OCI-LY7 (cell line): ENCODE measurements around the gene NPR1. TPM values are rescaled to one million over a fixed set of nuclear protein-coding genes. Genes with fewer than 3 reads are reported as not detected.

Experiments used
- Bru-seq: library from RNA; stranded (reverse); fragments of 400-500 nt; gene quantifications from one replicate; lab custom pipeline; 2021; lab: Mats Ljungman, UMichigan
- BruChase-seq, 2 experiments: library from RNA; stranded (reverse); fragments of 400-500 nt; gene quantifications; one replicate each; lab custom pipeline; 2021; lab: Mats Ljungman, UMichigan
- BruUV-seq: library from RNA; stranded (reverse); fragments of 400-500 nt; replicated peaks from 2 replicates; lab custom pipeline; 2021; lab: Mats Ljungman, UMichigan
- CTCF ChIA-PET: fragments of 300-600 bp; sonication (Branson Sonifier 250); formaldehyde crosslinking; loops from one replicate; lab custom pipeline; 2022; ENCODE audit warnings: antibody characterized with exemption; ENCODE audit not compliant: unreplicated experiment; lab: Charles Lee
- POLR2A ChIA-PET: fragments of 300-600 bp; sonication (Branson Sonifier 250); formaldehyde crosslinking; loops from one replicate; lab custom pipeline; 2022; ENCODE audit warnings: antibody characterized with exemption; lab: Charles Lee
- DNase-seq: peaks from one replicate; pipeline ENCODE4 v3.0.0-alpha.2; 2015; ENCODE audit warnings: low spot score
- H2AFZ ChIP-seq: fragments of 200-600 bp; sonication (generic), shearing (Covaris generic); 2 replicates; pipeline ENCODE4 v1.6.1; 2014; ENCODE audit warnings: mild to moderate bottlenecking, antibody characterized with exemption, low read length, moderate library complexity
- H3K27ac ChIP-seq: fragments of 200-600 bp; sonication (generic); 2 replicates; pipeline ENCODE4 v1.5.1; 2014; ENCODE audit warnings: mixed run types, low read depth, mild to moderate bottlenecking, moderate library complexity, low read length, inconsistent platforms; ENCODE audit not compliant: poor library complexity, severe bottlenecking
- H3K36me3 ChIP-seq: fragments of 200-600 bp; sonication (generic); 2 replicates; pipeline ENCODE4 v1.6.1; 2014; ENCODE audit warnings: mild to moderate bottlenecking, antibody characterized with exemption, low read length, moderate library complexity, mixed read lengths; ENCODE audit not compliant: insufficient read depth
- H3K4me1 ChIP-seq: fragments of 200-600 bp; sonication (generic); 2 replicates; pipeline ENCODE4 v1.5.1; 2014; ENCODE audit warnings: mild to moderate bottlenecking, low read length; ENCODE audit not compliant: insufficient read depth, poor library complexity, severe bottlenecking
- H3K4me2 ChIP-seq: fragments of 200-600 bp; sonication (generic); 2 replicates; pipeline ENCODE4 v1.6.1; 2014; ENCODE audit warnings: mild to moderate bottlenecking, low read length
- H3K4me3 ChIP-seq: fragments of 200-600 bp; sonication (generic); 2 replicates; pipeline ENCODE4 v1.5.1; 2014; ENCODE audit warnings: mild to moderate bottlenecking, low read depth, low read length; ENCODE audit not compliant: poor library complexity, severe bottlenecking
- H3K79me2 ChIP-seq: fragments of 200-600 bp; sonication (generic); 2 replicates; pipeline ENCODE4 v1.6.1; 2016; ENCODE audit warnings: low read depth, mild to moderate bottlenecking, low read length, moderate library complexity, mixed read lengths; ENCODE audit not compliant: insufficient read depth
- H3K9me2 ChIP-seq: fragments of 200-600 bp; sonication (generic); 2 replicates; pipeline ENCODE4 v1.6.1; 2016; ENCODE audit warnings: mild to moderate bottlenecking, low read length, mixed read lengths; ENCODE audit not compliant: insufficient read depth
- H3K9me3 ChIP-seq: fragments of 200-600 bp; sonication (generic); 2 replicates; pipeline ENCODE4 v1.6.1; 2014; ENCODE audit warnings: mild to moderate bottlenecking, mixed run types, low read length, mixed read lengths
- H4K20me1 ChIP-seq: fragments of 200-600 bp; sonication (generic); 2 replicates; pipeline ENCODE4 v1.6.1; 2014; ENCODE audit warnings: mild to moderate bottlenecking, antibody characterized with exemption, low read length, moderate library complexity, mixed read lengths; ENCODE audit not compliant: insufficient read depth
- CTCF ChIP-seq: fragments of 200-600 bp; sonication (generic); conservative IDR thresholded peaks from 2 replicates; pipeline ENCODE4 v1.5.1; 2014; ENCODE audit warnings: mild to moderate bottlenecking, antibody characterized with exemption, low read length, moderate library complexity, mixed read lengths
- EZH2phosphoT487 ChIP-seq: fragments of 200-600 bp; sonication (generic); IDR thresholded peaks from 2 replicates; pipeline ENCODE4 v1.6.1; 2018; ENCODE audit warnings: low read depth, borderline replicate concordance, mild to moderate bottlenecking, mixed run types, antibody characterized with exemption, low read length, moderate library complexity, mixed read lengths
- intact Hi-C: fragments of 100-400 bp; cut with micrococcal nuclease; formaldehyde crosslinking; loops from one replicate; pipeline ENCODE4 v1.10.0; 2022; ENCODE audit not compliant: unreplicated experiment
- long read RNA-seq: library from polyadenylated mRNA; stranded (forward); transcript quantifications from one replicate; pipeline ENCODE4 v2.0.0, GENCODE V29; 2022
- total RNA-seq, 2 experiments: library from RNA; depleted of rRNA in 1 of 2; stranded (reverse); fragments of >200 nt in 1 of 2; shearing (Covaris generic) in 1 of 2; gene quantifications; 2 replicates each; pipeline ENCODE4 v1.2.3, GENCODE V29; 2014 to 2022

NPR1 gene
- total RNA-seq (2014; rRNA removed; shearing (Covaris generic)), result 0.03 TPM in 1 of 2 replicates, not detected in the other
- total RNA-seq (2022), result not detected in 2 replicates
- Bru-seq, nascent RNA, result not detected
- BruChase-seq, experiment 1, labeled RNA remaining after a 6-hour chase, result percentile 8 among the genes with signal in this experiment
- not detected for BruChase-seq, experiment 2, labeled RNA remaining after a 2-hour chase
- long read RNA-seq, result 0 reads

DNA sequence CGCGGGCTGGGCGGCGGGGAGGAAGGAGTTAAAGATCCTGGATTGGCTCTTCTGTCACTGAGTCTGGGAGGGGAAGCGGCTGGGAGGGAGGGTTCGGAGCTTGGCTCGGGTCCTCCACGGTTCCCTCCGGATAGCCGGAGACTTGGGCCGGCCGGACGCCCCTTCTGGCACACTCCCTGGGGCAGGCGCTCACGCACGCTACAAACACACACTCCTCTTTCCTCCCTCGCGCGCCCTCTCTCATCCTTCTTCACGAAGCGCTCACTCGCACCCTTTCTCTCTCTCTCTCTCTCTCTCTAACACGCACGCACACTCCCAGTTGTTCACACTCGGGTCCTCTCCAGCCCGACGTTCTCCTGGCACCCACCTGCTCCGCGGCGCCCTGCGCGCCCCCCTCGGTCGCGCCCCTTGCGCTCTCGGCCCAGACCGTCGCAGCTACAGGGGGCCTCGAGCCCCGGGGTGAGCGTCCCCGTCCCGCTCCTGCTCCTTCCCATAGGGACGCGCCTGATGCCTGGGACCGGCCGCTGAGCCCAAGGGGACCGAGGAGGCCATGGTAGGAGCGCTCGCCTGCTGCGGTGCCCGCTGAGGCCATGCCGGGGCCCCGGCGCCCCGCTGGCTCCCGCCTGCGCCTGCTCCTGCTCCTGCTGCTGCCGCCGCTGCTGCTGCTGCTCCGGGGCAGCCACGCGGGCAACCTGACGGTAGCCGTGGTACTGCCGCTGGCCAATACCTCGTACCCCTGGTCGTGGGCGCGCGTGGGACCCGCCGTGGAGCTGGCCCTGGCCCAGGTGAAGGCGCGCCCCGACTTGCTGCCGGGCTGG is at the start of gene NPR1:
TSS of gene NPR1 (plus strand) at position 170 of the 818 bp plus-strand sequence. CDS start at position 591, 421 bp downstream.
- Histone ChIP-seq H3K79me2 (no peaks in the 10 kb centered on the region), H2AFZ (peak within 1 kb of the TSS; percentile 29; the same call in 1 of the 2 replicates), H3K9me2 (no peaks in the 10 kb centered on the region), H3K36me3 (no peaks in the 10 kb centered on the region), H4K20me1 (no peaks in the 10 kb centered on the region), H3K4me2 (peak within 1 kb of the TSS; percentile 38), H3K4me1 (no peaks in the 10 kb centered on the region), H3K27ac (no peak within 1 kb of the TSS), H3K9me3 (no peaks in the 10 kb centered on the region), H3K4me3 (no peak within 1 kb of the TSS)
- BruUV-seq, result no TSS peak
- CTCF ChIA-PET, result interaction anchor here (0.6 to 0.7 kb wide), 2 partner anchors 63 to 299 kb away, joined by 3 to 5 read pairs; no protein-coding TSS in a partner anchor
- DNase-seq, result no peak
- POLR2A ChIA-PET, result no interaction called here
- TF ChIP-seq EZH2phosphoT487 (no peak), CTCF (no peak)
- intact Hi-C loops, result loop anchor here (10.0 kb wide), 1 partner anchor 164 kb away; no protein-coding TSS in a partner anchor

DNA sequence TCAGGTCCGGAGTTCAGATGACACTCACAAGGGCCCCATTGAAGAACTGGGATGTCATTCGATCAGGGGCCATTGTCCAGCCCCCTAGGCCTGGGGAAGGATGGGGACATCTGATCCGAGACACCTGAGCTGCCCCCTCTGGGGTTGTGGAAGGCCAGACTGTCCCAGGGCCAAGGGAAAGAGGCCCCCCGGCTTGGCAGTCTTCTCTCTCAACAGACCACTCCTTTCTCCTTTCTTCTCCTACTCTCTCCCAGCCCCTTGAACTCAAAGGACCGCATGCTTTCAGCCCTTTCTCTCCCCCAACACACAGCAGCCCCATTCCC is 49.2 kb upstream of the NPR1 start:
- Histone ChIP-seq H2AFZ (no peak overlapping the region), H3K27ac (no peak overlapping the region), H4K20me1 (no peaks in the 10 kb centered on the region), H3K4me1 (peaks cover 16% of the 10 kb centered on the region), H3K9me3 (no peaks in the 10 kb centered on the region), H3K4me3 (no peak overlapping the region), H3K36me3 (no peaks in the 10 kb centered on the region), H3K4me2 (no peak overlapping the region), H3K9me2 (no peaks in the 10 kb centered on the region), H3K79me2 (peaks cover under 1% of the 10 kb centered on the region; the same call in 1 of the 2 replicates)
- ChIA-PET CTCF (interaction anchor here (0.6 to 1.9 kb wide), 2 partner anchors 57 to 276 kb away, joined by 3 to 6 read pairs; no protein-coding TSS in a partner anchor), POLR2A (no interaction called here)
- no peak for TF ChIP-seq CTCF
- TF ChIP-seq EZH2phosphoT487, result no peak
- intact Hi-C loops, result no loop called here
- no TSS peak for BruUV-seq
- DNase-seq, result no peak
